ENCODE measurements around the gene ONECUT1.

Gene ONECUT1

GRCh38 chr15:52751522-52751921 is 38.6 kb downstream of the ONECUT1 start:
- Histone ChIP-seq H3K9ac (ENCODE audit: low read depth in 1 of 2, low read length in 2 of 2) (no peak overlapping the region), H3K4me1 (ENCODE audit: control insufficient read depth in 2 of 2, insufficient read depth in 2 of 2, low read length in 2 of 2) (no peaks in the 10 kb centered on the region), H3K36me3 (ENCODE audit: control insufficient read depth in 2 of 2, insufficient read depth in 2 of 2, low read length in 2 of 2) (no peaks in the 10 kb centered on the region), H3K27me3 (ENCODE audit: control insufficient read depth in 2 of 2, insufficient read depth in 2 of 2, low read length in 2 of 2) (peaks cover 4 to 6% of the 10 kb centered on the region in 2 donors), H3K4me3 (ENCODE audit: low read length in 2 of 2) (no peak overlapping the region), H3K9me3 (ENCODE audit: control insufficient read depth in 2 of 2, low read length in 2 of 2) (no peaks in the 10 kb centered on the region), H3K27ac (ENCODE audit: low read depth in 2 of 2, low read length in 2 of 2) (no peak overlapping the region)

- no peak overlapping the region for H3K27ac ChIP-seq (ENCODE audit: low read depth in 2 of 2, low read length in 2 of 2)
- no peak overlapping the region for H3K9ac ChIP-seq (ENCODE audit: low read depth in 1 of 2, low read length in 2 of 2)
These were observed 40.9 kb downstream of the ONECUT1 start for GRCh38 chr15:52749258-52749657.

GRCh38 chr15:52746162-52746757 is 43.9 kb downstream of the ONECUT1 start:
- Histone ChIP-seq H3K36me3 (ENCODE audit: control insufficient read depth in 2 of 2, insufficient read depth in 2 of 2, low read length in 2 of 2) (no peaks in the 10 kb centered on the region), H3K9ac (ENCODE audit: low read depth in 1 of 2, low read length in 2 of 2) (no peak overlapping the region), H3K4me3 (ENCODE audit: low read length in 2 of 2) (no peak overlapping the region), H3K4me1 (ENCODE audit: control insufficient read depth in 2 of 2, insufficient read depth in 2 of 2, low read length in 2 of 2) (no peaks in the 10 kb centered on the region), H3K27me3 (ENCODE audit: control insufficient read depth in 2 of 2, insufficient read depth in 2 of 2, low read length in 2 of 2) (peaks cover 4 to 5% of the 10 kb centered on the region in 2 donors), H3K27ac (ENCODE audit: low read depth in 2 of 2, low read length in 2 of 2) (no peak overlapping the region), H3K9me3 (ENCODE audit: control insufficient read depth in 2 of 2, low read length in 2 of 2) (no peaks in the 10 kb centered on the region)

More at GRCh38 chr15:52749258-52749657, 40.9 kb downstream of the ONECUT1 start:
- Histone ChIP-seq H3K27me3 (ENCODE audit: control insufficient read depth in 2 of 2, insufficient read depth in 2 of 2, low read length in 2 of 2) (peaks cover 4 to 6% of the 10 kb centered on the region in 2 donors), H3K4me1 (ENCODE audit: control insufficient read depth in 2 of 2, insufficient read depth in 2 of 2, low read length in 2 of 2) (no peaks in the 10 kb centered on the region), H3K36me3 (ENCODE audit: control insufficient read depth in 2 of 2, insufficient read depth in 2 of 2, low read length in 2 of 2) (no peaks in the 10 kb centered on the region), H3K9me3 (ENCODE audit: control insufficient read depth in 2 of 2, low read length in 2 of 2) (no peaks in the 10 kb centered on the region), H3K4me3 (ENCODE audit: low read length in 2 of 2) (no peak overlapping the region)

GRCh38 chr15:52745326-52746161 is 44.6 kb downstream of the ONECUT1 start:
- Histone ChIP-seq H3K36me3 (ENCODE audit: control insufficient read depth in 2 of 2, insufficient read depth in 2 of 2, low read length in 2 of 2) (no peaks in the 10 kb centered on the region), H3K9ac (ENCODE audit: low read depth in 1 of 2, low read length in 2 of 2) (no peak overlapping the region), H3K9me3 (ENCODE audit: control insufficient read depth in 2 of 2, low read length in 2 of 2) (no peaks in the 10 kb centered on the region), H3K27ac (ENCODE audit: low read depth in 2 of 2, low read length in 2 of 2) (no peak overlapping the region), H3K4me3 (ENCODE audit: low read length in 2 of 2) (no peak overlapping the region), H3K4me1 (ENCODE audit: control insufficient read depth in 2 of 2, insufficient read depth in 2 of 2, low read length in 2 of 2) (no peaks in the 10 kb centered on the region), H3K27me3 (ENCODE audit: control insufficient read depth in 2 of 2, insufficient read depth in 2 of 2, low read length in 2 of 2) (no peaks in the 10 kb centered on the region)

- Histone ChIP-seq H3K27ac (ENCODE audit: low read depth in 2 of 2, low read length in 2 of 2) (no peak overlapping the region), H3K4me1 (ENCODE audit: control insufficient read depth in 2 of 2, insufficient read depth in 2 of 2, low read length in 2 of 2) (peaks cover 0 to 2% of the 10 kb centered on the region in 2 donors), H3K36me3 (ENCODE audit: control insufficient read depth in 2 of 2, insufficient read depth in 2 of 2, low read length in 2 of 2) (no peaks in the 10 kb centered on the region), H3K4me3 (ENCODE audit: low read length in 2 of 2) (no peak overlapping the region), H3K9me3 (ENCODE audit: control insufficient read depth in 2 of 2, low read length in 2 of 2) (no peaks in the 10 kb centered on the region), H3K9ac (ENCODE audit: low read depth in 1 of 2, low read length in 2 of 2) (no peak overlapping the region), H3K27me3 (ENCODE audit: control insufficient read depth in 2 of 2, insufficient read depth in 2 of 2, low read length in 2 of 2) (no peaks in the 10 kb centered on the region)
These were observed 51.8 kb downstream of the ONECUT1 start for GRCh38 chr15:52738311-52738710.

GRCh38 chr15:52737720-52738119 is 52.4 kb downstream of the ONECUT1 start:
- Histone ChIP-seq H3K27ac (ENCODE audit: low read depth in 2 of 2, low read length in 2 of 2) (no peak overlapping the region), H3K4me1 (ENCODE audit: control insufficient read depth in 2 of 2, insufficient read depth in 2 of 2, low read length in 2 of 2) (peaks cover 0 to 2% of the 10 kb centered on the region in 2 donors), H3K36me3 (ENCODE audit: control insufficient read depth in 2 of 2, insufficient read depth in 2 of 2, low read length in 2 of 2) (no peaks in the 10 kb centered on the region), H3K27me3 (ENCODE audit: control insufficient read depth in 2 of 2, insufficient read depth in 2 of 2, low read length in 2 of 2) (no peaks in the 10 kb centered on the region), H3K9me3 (ENCODE audit: control insufficient read depth in 2 of 2, low read length in 2 of 2) (no peaks in the 10 kb centered on the region), H3K4me3 (ENCODE audit: low read length in 2 of 2) (no peak overlapping the region), H3K9ac (ENCODE audit: low read depth in 1 of 2, low read length in 2 of 2) (no peak overlapping the region)

- H3K4me1 ChIP-seq (ENCODE audit: control insufficient read depth in 2 of 2, insufficient read depth in 2 of 2, low read length in 2 of 2) = peaks cover 0 to 2% of the 10 kb centered on the region in 2 donors
- no peaks in the 10 kb centered on the region for H3K36me3 ChIP-seq (ENCODE audit: control insufficient read depth in 2 of 2, insufficient read depth in 2 of 2, low read length in 2 of 2)
- no peak overlapping the region for H3K4me3 ChIP-seq (ENCODE audit: low read length in 2 of 2)
- no peak overlapping the region for H3K27ac ChIP-seq (ENCODE audit: low read depth in 2 of 2, low read length in 2 of 2)
- no peaks in the 10 kb centered on the region for H3K27me3 ChIP-seq (ENCODE audit: control insufficient read depth in 2 of 2, insufficient read depth in 2 of 2, low read length in 2 of 2)
- H3K9me3 ChIP-seq (ENCODE audit: control insufficient read depth in 2 of 2, low read length in 2 of 2) = no peaks in the 10 kb centered on the region
- no peak overlapping the region for H3K9ac ChIP-seq (ENCODE audit: low read depth in 1 of 2, low read length in 2 of 2)
These were observed 54.7 kb downstream of the ONECUT1 start for GRCh38 chr15:52735231-52736089.

- Histone ChIP-seq H3K27me3 (ENCODE audit: control insufficient read depth in 2 of 2, insufficient read depth in 2 of 2, low read length in 2 of 2) (no peaks in the 10 kb centered on the region), H3K4me1 (ENCODE audit: control insufficient read depth in 2 of 2, insufficient read depth in 2 of 2, low read length in 2 of 2) (peaks cover 0 to 2% of the 10 kb centered on the region in 2 donors), H3K4me3 (ENCODE audit: low read length in 2 of 2) (no peak overlapping the region), H3K36me3 (ENCODE audit: control insufficient read depth in 2 of 2, insufficient read depth in 2 of 2, low read length in 2 of 2) (no peaks in the 10 kb centered on the region), H3K9ac (ENCODE audit: low read depth in 1 of 2, low read length in 2 of 2) (no peak overlapping the region), H3K9me3 (ENCODE audit: control insufficient read depth in 2 of 2, low read length in 2 of 2) (no peaks in the 10 kb centered on the region), H3K27ac (ENCODE audit: low read depth in 2 of 2, low read length in 2 of 2) (no peak overlapping the region)
These were observed 55.8 kb downstream of the ONECUT1 start for GRCh38 chr15:52734329-52734728.

- Histone ChIP-seq H3K9ac (ENCODE audit: low read depth in 1 of 2, low read length in 2 of 2) (no peak overlapping the region), H3K27ac (ENCODE audit: low read depth in 2 of 2, low read length in 2 of 2) (no peak overlapping the region), H3K9me3 (ENCODE audit: control insufficient read depth in 2 of 2, low read length in 2 of 2) (no peaks in the 10 kb centered on the region), H3K4me1 (ENCODE audit: control insufficient read depth in 2 of 2, insufficient read depth in 2 of 2, low read length in 2 of 2) (peaks cover 0 to 2% of the 10 kb centered on the region in 2 donors), H3K27me3 (ENCODE audit: control insufficient read depth in 2 of 2, insufficient read depth in 2 of 2, low read length in 2 of 2) (no peaks in the 10 kb centered on the region), H3K36me3 (ENCODE audit: control insufficient read depth in 2 of 2, insufficient read depth in 2 of 2, low read length in 2 of 2) (no peaks in the 10 kb centered on the region), H3K4me3 (ENCODE audit: low read length in 2 of 2) (no peak overlapping the region)
These were observed 56.4 kb downstream of the ONECUT1 start for GRCh38 chr15:52733696-52734255.

All from mucosa of rectum (tissue), 2 donors.